NT2/D1 (cell line): Measurements from ENCODE around the gene TBC1D17.

Source experiments
- SUZ12 ChIP-seq: IDR thresholded peaks from 2 replicates; pipeline ENCODE4 v1.6.1; 2011; ENCODE audit not compliant: insufficient read length, insufficient read depth; ENCODE audit errors: extremely low read depth
- YY1 ChIP-seq: IDR thresholded peaks from 2 replicates; pipeline ENCODE4 v1.6.1; 2011; ENCODE audit not compliant: insufficient read length, insufficient read depth

DNA sequence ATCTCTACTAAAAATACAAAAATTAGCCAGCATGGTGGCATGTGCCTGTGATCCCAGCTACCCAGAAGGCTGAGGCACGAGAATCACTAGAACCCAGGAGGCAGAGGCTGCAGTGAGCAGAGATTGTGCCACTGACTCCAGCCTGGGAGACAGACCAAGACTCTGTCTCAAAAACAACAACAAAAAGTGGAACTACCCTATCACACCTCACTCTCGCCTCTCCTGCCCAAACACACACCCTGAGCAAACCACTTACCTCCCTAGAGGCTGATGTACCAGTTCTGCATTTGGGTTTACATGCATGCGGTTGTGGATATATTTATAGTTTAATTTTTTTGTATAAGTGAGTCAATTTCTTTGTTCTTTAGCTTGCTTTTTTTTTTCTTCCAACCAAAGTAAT lies 34.2 kb upstream of the TBC1D17 start:
- no peak for TF ChIP-seq SUZ12
- TF ChIP-seq YY1: no peak
